Ureter (tissue), 1 donor: ENCODE measurements around the gene RIOK2. TPM values are rescaled to one million over a fixed set of nuclear protein-coding genes. Genes with fewer than 3 reads are reported as not detected.
"Not testable (repeated sequence)": the region's sequence is repeated elsewhere in the genome, so short reads cannot be mapped to it uniquely, and the experiment has no call there.

ENCODE experiments used
- DNase-seq: peaks from one replicate; pipeline ENCODE4 v3.0.0-alpha.2; 2020; ENCODE audit warnings: low spot score
- total RNA-seq: library from RNA; stranded (reverse); gene quantifications from one replicate; pipeline ENCODE4 v1.2.4, GENCODE V29; 2023
- donor health status: DM: yes; HTN: yes; CAD: no.

Gene RIOK2
- 19.4 TPM for total RNA-seq

GRCh38 chr5:97183100-97183929, at the start of gene RIOK2:
RIOK2 (minus strand) TSS chr5:97183247; CDS start chr5:97183191, 56 bp downstream.
- peak; percentile 94 for DNase-seq

- DNase-seq: no peak
Observed at GRCh38 chr5:97231025-97231636, 48.1 kb upstream of the RIOK2 start.

- DNase-seq: no peak
Observed at GRCh38 chr5:97229688-97230285, 46.7 kb upstream of the RIOK2 start.

GRCh38 chr5:97229196-97229595, 46.1 kb upstream of the RIOK2 start:
- DNase-seq: no peak

GRCh38 chr5:97225222-97225621, 42.2 kb upstream of the RIOK2 start:
- no peak for DNase-seq

GRCh38 chr5:97224112-97224750, 41.2 kb upstream of the RIOK2 start:
- DNase-seq: no peak

- DNase-seq: no peak
Observed at GRCh38 chr5:97223596-97223995, 40.5 kb upstream of the RIOK2 start.

GRCh38 chr5:97209343-97209742, 26.3 kb upstream of the RIOK2 start:
- no peak for DNase-seq

GRCh38 chr5:97208714-97209113, 25.7 kb upstream of the RIOK2 start:
- DNase-seq: no peak

- DNase-seq: no peak
Observed at GRCh38 chr5:97208184-97208713, 25.2 kb upstream of the RIOK2 start.

- DNase-seq: no peak
Observed at GRCh38 chr5:97194366-97194765, 11.3 kb upstream of the RIOK2 start.

GRCh38 chr5:97193355-97193688, 10.3 kb upstream of the RIOK2 start:
- DNase-seq: no peak

- no peak for DNase-seq
Observed at GRCh38 chr5:97192580-97193354, 9.7 kb upstream of the RIOK2 start.

GRCh38 chr5:97191893-97192292, 8.8 kb upstream of the RIOK2 start:
- no peak for DNase-seq

- DNase-seq: not testable (repeated sequence)
Observed at GRCh38 chr5:97189523-97189922, 6.5 kb upstream of the RIOK2 start.

GRCh38 chr5:97183930-97184213, 825 bp upstream of the RIOK2 start:
- DNase-seq: no peak

GRCh38 chr5:97182571-97183099, 412 bp downstream of the RIOK2 start:
- no peak for DNase-seq

- DNase-seq: no peak
Observed at GRCh38 chr5:97181856-97182545, 1.0 kb downstream of the RIOK2 start.

- not testable (repeated sequence) for DNase-seq
Observed at GRCh38 chr5:97179457-97179856, 3.6 kb downstream of the RIOK2 start.

GRCh38 chr5:97172227-97172626, 10.8 kb downstream of the RIOK2 start:
- DNase-seq: no peak

GRCh38 chr5:97171703-97172102, 11.3 kb downstream of the RIOK2 start:
- no peak for DNase-seq
